GM21737 (cell line): ENCODE measurements around the gene ADAMTS13.

Source experiments
- ATAC-seq: cut with Tn5 transposase; IDR thresholded peaks from one replicate; pipeline ENCODE4 v1.9.1; 2021; ENCODE audit warnings: mild to moderate bottlenecking, moderate library complexity; ENCODE audit not compliant: unreplicated experiment

The ADAMTS13 gene

DNA sequence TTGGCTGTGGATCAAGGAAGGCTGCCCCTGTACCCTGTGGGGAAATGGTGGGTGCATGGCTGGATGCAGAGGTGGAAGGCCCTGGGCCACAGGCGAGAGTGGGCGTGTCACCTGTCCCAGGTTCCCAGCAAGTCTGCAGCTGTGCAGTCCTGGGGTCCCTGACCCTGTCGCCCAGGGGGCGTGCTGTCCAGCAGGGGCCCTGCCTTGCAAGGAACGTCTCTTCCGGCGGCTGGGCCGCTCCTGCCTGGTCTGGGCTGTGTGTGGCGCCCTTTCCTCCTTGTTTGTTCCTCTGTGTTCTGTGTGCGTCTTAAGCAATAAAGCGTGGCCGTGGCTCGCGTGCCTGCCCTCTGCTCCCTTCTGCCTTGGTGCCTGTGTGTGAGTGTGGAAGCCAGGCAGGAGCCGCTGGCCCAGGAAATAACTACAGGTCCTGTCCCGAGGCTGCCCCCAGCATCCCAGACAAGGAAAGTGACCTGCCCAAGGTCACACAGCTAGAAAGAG is 48.3 kb downstream of the ADAMTS13 start:
- no peak for ATAC-seq

DNA sequence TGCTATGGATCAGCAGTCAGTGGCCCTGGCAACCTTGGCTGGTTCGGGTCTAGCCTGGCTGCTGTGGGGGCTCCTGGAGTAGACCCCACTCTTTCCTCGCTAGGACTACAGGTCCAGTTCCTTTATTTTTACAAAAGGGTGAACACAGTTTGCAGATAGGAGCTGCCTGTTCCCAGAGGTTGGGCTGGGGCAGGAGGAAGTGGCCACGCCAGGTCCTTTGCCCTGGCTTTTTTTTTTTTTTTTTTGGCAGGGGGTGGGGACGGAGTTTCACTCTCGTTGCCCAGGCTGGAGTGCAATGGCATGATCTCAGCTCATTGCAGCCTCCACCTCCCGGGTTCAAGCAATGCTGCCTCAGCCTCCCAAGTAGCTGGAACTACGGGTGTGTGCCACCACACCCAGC is 48.8 kb downstream of the ADAMTS13 start:
- ATAC-seq: no peak

DNA sequence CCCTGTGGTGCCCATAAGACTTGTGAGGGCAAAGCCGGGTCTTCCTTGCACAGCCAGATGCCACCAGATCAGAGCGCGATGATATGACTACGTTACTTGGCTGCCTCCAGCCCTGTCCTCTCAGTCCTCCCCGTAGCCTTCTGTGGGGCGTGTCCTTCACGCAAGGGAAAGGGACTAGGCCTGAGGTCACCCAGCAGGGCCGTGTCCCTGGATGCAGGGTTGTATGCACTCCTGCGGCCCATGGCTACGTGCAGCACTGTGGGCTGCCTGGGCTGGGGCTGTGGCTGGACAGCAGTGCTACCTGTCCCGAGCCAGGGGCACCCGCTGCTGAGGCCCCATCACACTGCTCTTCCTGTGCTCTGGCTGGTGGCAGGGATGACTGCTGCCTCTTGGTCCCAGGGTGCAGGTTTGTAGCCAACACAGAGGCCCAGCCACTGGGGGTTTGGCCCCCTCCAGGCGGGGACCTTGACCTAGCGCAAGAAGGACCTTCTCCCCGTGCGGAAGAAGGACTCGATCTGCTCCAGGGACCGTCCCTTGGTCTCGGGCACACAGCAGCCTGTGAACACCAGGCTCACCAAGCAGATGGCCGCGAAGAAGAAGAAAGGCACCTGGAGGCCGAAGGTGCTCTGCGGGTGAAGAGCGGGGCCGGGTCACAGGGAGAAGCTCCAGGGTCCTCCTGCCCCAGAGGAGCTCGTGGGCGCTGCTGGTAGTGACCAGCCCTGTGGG is 49.5 kb downstream of the ADAMTS13 start:
- no peak for ATAC-seq

DNA sequence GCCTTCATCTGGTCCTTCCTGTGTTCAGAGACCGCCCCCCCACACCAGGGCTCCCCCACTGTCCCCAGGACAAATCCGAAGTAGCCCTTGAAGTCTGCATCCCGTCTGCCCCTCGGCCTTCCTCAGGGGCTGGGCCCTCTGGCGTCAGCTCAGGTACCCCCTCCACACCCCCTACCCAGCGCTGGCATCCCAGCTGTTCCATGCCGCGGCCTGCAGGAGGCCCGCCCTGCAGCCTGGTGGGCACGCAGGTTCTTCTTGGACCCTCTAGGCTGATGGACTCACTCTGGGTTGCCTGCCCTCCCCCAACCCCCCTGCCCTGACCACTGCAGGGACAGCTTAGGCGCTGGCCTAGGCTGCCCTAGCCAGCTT is 50.1 kb downstream of the ADAMTS13 start:
- no peak for ATAC-seq

- no peak for ATAC-seq
These were observed 50.7 kb downstream of the ADAMTS13 start for GRCh38 chr9:133472753-133473378.

DNA sequence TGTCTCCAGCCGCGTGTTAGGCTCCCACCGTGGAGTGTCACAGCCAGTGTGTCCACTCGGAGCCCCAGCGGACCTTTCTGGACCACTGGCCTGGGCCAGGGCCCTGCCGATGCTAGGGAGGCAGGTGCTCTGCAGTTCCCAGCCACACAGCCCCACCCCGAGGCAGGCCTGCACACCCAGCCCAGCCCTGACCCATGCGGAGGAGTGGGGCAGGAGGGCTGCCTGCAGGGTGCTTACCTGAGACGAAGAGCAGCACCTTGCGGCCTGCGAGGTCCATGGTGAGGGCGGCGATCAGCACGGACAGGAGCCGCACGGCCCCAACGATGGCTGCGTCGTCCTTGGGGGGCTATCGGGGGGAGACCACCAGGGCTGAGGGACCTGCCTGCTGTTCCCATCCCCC is 51.6 kb downstream of the ADAMTS13 start:
- ATAC-seq: no peak

GRCh38 chr9:133474215-133474614 is 52.0 kb downstream of the ADAMTS13 start:
- ATAC-seq: no peak

GRCh38 chr9:133474853-133475252 is 52.7 kb downstream of the ADAMTS13 start:
- ATAC-seq: no peak

DNA sequence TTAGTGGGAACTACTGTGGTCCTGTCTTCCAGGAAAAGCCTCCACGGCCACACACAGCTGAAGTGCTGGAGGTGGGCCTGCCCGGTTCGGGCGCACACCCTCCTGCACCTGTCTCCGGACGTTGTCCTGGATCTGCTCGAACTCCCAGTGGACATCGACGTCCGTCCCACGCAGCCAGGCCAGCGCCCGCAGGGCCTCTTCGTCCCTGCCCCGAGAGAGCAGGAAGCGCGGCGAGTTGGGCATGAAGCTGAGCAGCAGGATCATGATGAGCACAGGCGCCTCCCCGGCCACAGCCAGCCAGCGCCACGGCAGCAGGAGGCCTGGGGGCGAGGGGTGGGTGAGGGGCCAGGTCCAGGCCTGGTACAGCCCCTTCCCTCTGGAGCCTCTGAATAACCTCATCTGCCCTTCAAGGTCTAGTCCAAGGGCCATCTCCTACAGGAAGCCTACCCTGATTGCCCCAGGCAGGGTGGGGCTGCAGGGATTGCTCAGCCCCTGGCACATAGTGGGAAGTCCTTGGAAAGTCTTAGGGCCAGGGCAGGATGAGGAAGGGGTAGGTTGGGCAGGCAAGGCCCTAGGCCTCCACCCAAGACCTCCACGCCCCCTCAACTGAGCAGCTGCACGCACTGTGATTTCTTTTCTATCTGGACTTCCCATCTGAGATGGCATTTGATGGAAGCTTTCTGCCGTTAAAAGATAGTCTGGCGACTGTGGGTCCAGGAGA is 53.3 kb downstream of the ADAMTS13 start:
- no peak for ATAC-seq

GRCh38 chr9:133476036-133476931 is 54.1 kb downstream of the ADAMTS13 start:
- no peak for ATAC-seq

DNA sequence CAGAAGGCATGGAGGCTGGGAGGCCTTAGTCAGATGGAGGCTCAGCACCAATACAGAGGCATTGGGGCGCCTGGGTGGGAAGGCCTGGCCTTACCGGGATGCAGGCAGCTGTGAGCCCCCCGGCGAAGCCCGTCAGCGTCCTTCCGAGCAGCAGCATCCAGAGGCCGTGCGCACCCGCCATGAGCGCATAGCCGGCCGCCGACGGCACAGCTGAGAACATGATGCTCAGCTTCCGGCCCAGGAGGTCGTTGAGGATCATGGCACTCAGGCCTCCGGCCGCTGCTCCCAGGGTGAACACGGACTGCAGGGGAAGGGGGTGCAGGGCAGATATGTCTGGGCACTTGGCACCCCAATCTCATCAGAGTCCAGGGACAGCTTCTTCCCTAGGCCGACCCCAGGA is 54.8 kb downstream of the ADAMTS13 start:
- no peak for ATAC-seq

- ATAC-seq: no peak
These were observed 55.3 kb downstream of the ADAMTS13 start for GRCh38 chr9:133477461-133477860.

GRCh38 chr9:133477992-133478850 is 56.1 kb downstream of the ADAMTS13 start:
- ATAC-seq: peak; percentile 37

GRCh38 chr9:133478851-133479711 is 56.9 kb downstream of the ADAMTS13 start, which contains the start of gene SLC2A6:
Gene SLC2A6 (minus strand): TSS chr9:133479099. CDS start chr9:133479059, 40 bp downstream.
- peak; percentile 86 for ATAC-seq

DNA sequence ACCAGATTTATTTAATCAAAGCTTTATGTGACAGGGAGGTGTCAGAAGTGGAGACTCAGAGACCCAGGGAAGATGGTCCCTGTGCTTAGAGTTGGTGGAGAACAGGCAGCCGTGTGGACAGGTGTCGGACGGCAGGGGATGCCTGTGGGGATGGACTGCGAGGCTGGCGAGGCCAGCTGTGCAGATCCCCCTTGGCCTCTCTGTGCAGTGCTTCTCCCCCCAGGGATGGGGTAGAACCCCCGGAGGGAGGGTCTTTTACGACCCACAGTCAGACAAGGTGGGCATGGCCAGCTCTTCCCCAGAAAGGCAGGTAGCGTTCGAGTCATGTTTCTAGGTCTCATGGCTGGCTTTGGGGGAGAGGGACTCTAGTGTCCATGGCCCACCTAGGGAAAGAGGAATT is 61.4 kb downstream of the ADAMTS13 start:
- no peak for ATAC-seq

DNA sequence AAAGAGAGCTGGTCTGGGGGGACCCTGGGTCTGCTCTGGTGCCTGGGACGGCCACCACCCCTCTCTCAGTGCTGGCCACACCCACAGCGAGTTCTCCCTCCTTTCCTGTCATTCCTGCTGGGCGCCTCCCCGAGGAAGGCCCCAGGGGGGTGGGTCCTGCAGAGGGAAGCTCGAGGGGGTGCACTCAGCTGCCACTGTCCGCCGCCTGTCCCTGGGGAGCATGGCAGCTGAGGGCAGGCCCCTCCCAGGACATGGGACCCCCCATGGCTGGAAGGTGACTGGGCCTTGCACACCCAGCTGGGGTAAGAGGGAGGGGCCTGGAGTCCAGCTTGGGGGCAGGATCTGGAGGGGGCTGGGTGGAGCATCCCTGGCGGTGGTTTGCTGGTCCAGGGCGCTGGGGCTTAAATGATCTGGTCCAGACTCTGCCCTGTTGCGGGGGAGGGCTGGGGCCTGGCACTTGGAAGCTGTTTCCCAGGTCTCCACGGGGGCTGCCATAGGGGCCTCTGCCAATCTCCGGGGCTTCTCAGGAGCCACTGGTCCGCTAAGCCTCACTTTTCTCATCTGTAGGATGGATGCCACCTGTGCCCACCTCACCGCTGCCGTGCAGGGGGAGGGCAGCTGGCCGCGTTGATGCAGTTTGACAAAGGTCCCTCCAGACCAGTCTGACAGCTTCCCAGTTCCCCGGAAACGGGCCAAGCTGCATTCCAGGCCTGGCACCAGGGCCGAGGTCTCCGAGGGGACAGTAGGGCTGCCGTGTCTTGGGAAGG is 62.7 kb downstream of the ADAMTS13 start:
- ATAC-seq: no peak

GRCh38 chr9:133485531-133486260 is 63.5 kb downstream of the ADAMTS13 start:
- ATAC-seq: no peak
